Measurements from ENCODE around the gene SHB.

SHB gene

GRCh38 chr9:37956423-37956820 is 112.6 kb downstream of the SHB start:
- H3K27ac ChIP-seq, result no peak overlapping the region
- TF ChIP-seq CTCF (conservative IDR thresholded peaks at IDR 0.05), result no peak

DNA sequence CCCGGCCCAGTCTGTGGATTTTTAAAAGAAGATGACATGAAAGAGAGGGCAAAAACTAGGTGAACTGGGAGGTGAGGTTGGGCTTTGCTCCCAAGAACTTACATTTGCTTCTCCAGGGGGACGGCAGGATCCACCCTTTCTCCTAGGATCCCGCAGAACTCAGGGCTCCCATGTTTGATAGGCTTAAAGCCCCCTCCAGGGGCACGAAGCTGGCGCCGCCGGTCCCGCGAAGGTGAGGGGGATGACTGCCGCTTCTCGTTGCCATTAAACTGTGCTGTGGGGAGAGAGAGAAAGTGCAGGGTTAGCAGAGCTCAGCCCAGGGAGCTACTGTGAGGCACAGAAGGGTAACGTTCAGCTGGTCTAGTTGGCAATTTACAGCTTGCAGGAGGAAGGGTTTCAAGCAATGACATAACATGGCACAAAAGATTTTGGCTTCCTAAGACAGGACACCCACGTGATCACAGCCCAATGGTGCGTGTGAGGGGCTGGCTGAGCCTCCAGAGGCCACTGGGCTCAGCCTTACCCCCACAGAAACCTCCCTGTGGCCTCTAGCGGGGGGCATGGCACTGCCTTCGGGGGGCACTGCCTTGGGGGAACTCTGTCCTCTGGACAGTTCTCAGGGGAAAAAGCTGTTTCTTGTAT is 113.1 kb downstream of the SHB start:
- no peak overlapping the region for H3K27ac ChIP-seq

GRCh38 chr9:37954581-37954981 is 114.4 kb downstream of the SHB start:
- TF ChIP-seq CTCF (conservative IDR thresholded peaks at IDR 0.05), result no peak
- no peak overlapping the region for H3K27ac ChIP-seq

More for the DNA sequence above, 113.1 kb downstream of the SHB start:
- no peak for TF ChIP-seq CTCF (conservative IDR thresholded peaks at IDR 0.05)

DNA sequence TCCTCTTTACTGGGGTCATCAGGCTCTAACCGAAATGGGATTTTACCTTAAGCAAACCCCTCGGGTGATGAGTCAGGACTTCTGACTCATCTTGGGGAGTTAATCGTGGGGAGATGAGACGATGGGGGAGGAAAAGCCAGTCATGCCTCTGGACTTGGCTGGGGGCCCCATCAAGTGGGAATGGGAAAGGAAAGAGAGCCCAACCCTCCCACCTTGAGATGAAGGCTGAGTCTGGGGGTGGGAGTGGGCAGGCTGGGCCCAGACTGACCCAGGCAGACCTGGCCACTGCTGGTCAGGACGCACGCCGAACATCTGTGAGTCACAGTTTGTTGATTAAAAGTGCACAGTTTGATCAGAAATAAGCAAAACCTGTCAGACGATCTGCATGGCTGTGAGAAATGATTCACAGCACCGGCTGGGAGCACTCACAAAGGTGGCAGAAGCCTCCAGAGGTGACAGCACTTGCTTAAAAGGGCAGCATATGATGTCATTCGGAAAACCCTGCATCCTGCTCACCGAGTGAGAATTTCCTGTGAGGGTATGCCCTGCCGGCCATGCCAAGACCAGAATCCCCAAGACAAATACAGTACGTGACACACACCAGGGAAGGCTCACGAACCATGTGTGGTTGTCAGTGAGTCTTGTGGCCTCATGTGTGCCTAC is 115.1 kb downstream of the SHB start:
- TF ChIP-seq CTCF (conservative IDR thresholded peaks at IDR 0.05), result no peak

GRCh38 chr9:37953206-37953774 is 115.7 kb downstream of the SHB start:
- no peak overlapping the region for H3K27ac ChIP-seq
- no peak for TF ChIP-seq CTCF (conservative IDR thresholded peaks at IDR 0.05)

More for the DNA sequence above, 115.1 kb downstream of the SHB start:
- H3K27ac ChIP-seq, result no peak overlapping the region

DNA sequence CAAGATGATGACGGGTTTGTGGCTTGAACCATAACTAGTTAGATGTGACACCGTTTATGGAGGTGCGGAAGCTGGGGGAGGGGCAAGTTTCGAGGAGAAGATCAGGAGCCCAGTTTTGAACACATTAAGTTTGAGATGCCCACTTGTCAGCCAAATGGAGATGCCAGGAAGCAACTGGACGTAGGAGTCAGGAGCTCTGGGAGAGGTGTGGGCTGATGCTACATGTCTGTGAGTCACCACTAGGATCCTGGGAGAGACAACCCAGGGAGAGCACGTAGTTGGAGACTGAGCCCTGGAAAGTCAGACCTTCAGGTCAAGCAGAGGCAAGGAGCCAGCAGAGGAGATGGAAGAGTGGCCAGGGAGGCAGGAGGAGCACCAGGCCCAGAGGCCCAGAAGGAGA is 116.3 kb downstream of the SHB start:
- no peak overlapping the region for H3K27ac ChIP-seq
- TF ChIP-seq CTCF (conservative IDR thresholded peaks at IDR 0.05), result no peak

DNA sequence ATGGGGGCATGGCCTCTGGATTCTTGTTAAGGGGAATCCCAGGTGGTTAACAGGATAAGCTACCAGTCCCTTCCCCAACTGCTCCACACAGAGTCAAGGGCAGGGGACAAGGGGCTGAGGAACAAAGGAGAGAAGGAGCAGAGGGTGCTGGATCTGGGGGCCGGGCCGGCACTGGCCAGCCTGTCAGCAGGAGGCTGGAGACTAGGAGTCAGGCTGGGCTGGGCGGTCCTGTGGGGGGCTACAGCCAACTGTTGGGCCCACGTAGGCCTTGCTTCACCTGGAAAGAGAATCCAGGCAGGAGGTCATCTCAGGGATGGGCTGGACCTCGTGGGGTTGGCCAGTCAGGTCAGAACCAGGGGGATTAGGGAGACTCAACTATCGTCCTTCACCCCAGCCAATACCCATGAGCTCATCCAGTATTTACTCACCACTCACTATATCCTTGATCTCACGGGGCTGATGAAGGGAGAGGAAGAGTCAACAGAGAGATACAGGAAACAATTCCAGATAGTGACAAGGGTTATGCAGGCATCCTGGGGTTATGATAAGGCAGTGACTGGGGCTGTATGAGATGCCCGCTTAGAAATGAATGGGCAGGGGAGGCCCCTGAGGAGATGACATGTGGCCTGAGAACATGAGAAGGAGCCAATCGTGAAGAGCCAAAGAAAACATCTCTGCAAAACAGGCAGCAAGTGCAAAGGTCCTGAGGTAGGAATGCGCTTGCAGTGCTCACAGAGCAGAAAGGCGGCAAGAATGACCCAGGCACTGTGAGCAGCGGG is 117.2 kb downstream of the SHB start:
- TF ChIP-seq CTCF (conservative IDR thresholded peaks at IDR 0.05), result no peak
- no peak overlapping the region for H3K27ac ChIP-seq
